Ishikawa (cell line): ENCODE data around the gene FRZB.

ENCODE experiments used
- CEBPB ChIP-seq: IDR thresholded peaks from 2 replicates; pipeline ENCODE4 v1.6.1; 2012
- CREB1 ChIP-seq: IDR thresholded peaks from 2 replicates; pipeline ENCODE4 v1.6.1; 2012; ENCODE audit warnings: low read depth
- EGR1 ChIP-seq: IDR thresholded peaks from 2 replicates; pipeline ENCODE4 v1.6.1; 2012
- EP300 ChIP-seq: IDR thresholded peaks from 2 replicates; pipeline ENCODE4 v1.6.1; 2012; ENCODE audit warnings: borderline replicate concordance
- FOXM1 ChIP-seq: IDR thresholded peaks from 2 replicates; pipeline ENCODE4 v1.6.1; 2012; ENCODE audit warnings: low read depth, borderline replicate concordance
- MAX ChIP-seq: IDR thresholded peaks from 2 replicates; pipeline ENCODE4 v1.6.1; 2012
- NFIC ChIP-seq: IDR thresholded peaks from 2 replicates; pipeline ENCODE4 v1.6.1; 2012
- RAD21 ChIP-seq: IDR thresholded peaks from 2 replicates; pipeline ENCODE4 v1.6.1; 2012; ENCODE audit warnings: low read depth
- REST ChIP-seq: IDR thresholded peaks from 2 replicates; pipeline ENCODE4 v1.6.1; 2012; ENCODE audit warnings: low read depth, mild to moderate bottlenecking
- TAF1 ChIP-seq: IDR thresholded peaks from 2 replicates; pipeline ENCODE4 v1.6.1; 2012; ENCODE audit warnings: low read depth, mild to moderate bottlenecking
- TCF12 ChIP-seq: IDR thresholded peaks from 2 replicates; pipeline ENCODE4 v1.6.1; 2012; ENCODE audit warnings: low read depth
- TEAD4 ChIP-seq: IDR thresholded peaks from 2 replicates; pipeline ENCODE4 v1.6.1; 2012
- USF1 ChIP-seq: IDR thresholded peaks from 2 replicates; pipeline ENCODE4 v1.6.1; 2012
- YY1 ChIP-seq: IDR thresholded peaks from 2 replicates; pipeline ENCODE4 v1.6.1; 2012; ENCODE audit warnings: low read depth
- ZBTB7A ChIP-seq: IDR thresholded peaks from 2 replicates; pipeline ENCODE4 v1.6.1; 2012; ENCODE audit warnings: low read depth

The FRZB gene

GRCh38 chr2:182834293-182834692 lies 32.1 kb downstream of the FRZB start:
- TF ChIP-seq YY1 (no peak), NFIC (no peak)

GRCh38 chr2:182833084-182833854 lies 33.2 kb downstream of the FRZB start:
- no peak for TF ChIP-seq TAF1
- TF ChIP-seq TEAD4, result no peak
- TF ChIP-seq RAD21, result no peak
- no peak for TF ChIP-seq REST
- TF ChIP-seq CREB1, result no peak
- TF ChIP-seq YY1, result no peak
- no peak for TF ChIP-seq CEBPB
- TF ChIP-seq MAX, result no peak
- no peak for TF ChIP-seq TCF12
- no peak for TF ChIP-seq NFIC
- no peak for TF ChIP-seq ZBTB7A
- TF ChIP-seq FOXM1, result no peak
- no peak for TF ChIP-seq EGR1
- TF ChIP-seq USF1, result no peak
- no peak for TF ChIP-seq EP300

GRCh38 chr2:182831921-182832320 lies 34.5 kb downstream of the FRZB start:
- TF ChIP-seq TCF12 (no peak), EP300 (no peak)

- no peak for TF ChIP-seq REST
- TF ChIP-seq EGR1, result no peak
Observed at GRCh38 chr2:182831101-182831500, 35.3 kb downstream of the FRZB start.

GRCh38 chr2:182827182-182827879 lies 39.1 kb downstream of the FRZB start:
- TF ChIP-seq MAX, result no peak
- no peak for TF ChIP-seq TCF12
- no peak for TF ChIP-seq EGR1
- no peak for TF ChIP-seq TEAD4
- TF ChIP-seq CEBPB, result no peak
- TF ChIP-seq YY1, result no peak
- TF ChIP-seq ZBTB7A, result no peak
- no peak for TF ChIP-seq REST
- no peak for TF ChIP-seq EP300
- TF ChIP-seq NFIC, result no peak
